D341Med (cell line): ENCODE results near the gene TP53.
"Not testable (repeated sequence)": the region's sequence is repeated elsewhere in the genome, so short reads cannot be mapped to it uniquely, and the experiment has no call there.

ENCODE experiments used
- DNase-seq: peaks from one replicate; pipeline ENCODE4 v3.0.0; 2012; ENCODE audit warnings: low spot score

TP53 gene

DNA sequence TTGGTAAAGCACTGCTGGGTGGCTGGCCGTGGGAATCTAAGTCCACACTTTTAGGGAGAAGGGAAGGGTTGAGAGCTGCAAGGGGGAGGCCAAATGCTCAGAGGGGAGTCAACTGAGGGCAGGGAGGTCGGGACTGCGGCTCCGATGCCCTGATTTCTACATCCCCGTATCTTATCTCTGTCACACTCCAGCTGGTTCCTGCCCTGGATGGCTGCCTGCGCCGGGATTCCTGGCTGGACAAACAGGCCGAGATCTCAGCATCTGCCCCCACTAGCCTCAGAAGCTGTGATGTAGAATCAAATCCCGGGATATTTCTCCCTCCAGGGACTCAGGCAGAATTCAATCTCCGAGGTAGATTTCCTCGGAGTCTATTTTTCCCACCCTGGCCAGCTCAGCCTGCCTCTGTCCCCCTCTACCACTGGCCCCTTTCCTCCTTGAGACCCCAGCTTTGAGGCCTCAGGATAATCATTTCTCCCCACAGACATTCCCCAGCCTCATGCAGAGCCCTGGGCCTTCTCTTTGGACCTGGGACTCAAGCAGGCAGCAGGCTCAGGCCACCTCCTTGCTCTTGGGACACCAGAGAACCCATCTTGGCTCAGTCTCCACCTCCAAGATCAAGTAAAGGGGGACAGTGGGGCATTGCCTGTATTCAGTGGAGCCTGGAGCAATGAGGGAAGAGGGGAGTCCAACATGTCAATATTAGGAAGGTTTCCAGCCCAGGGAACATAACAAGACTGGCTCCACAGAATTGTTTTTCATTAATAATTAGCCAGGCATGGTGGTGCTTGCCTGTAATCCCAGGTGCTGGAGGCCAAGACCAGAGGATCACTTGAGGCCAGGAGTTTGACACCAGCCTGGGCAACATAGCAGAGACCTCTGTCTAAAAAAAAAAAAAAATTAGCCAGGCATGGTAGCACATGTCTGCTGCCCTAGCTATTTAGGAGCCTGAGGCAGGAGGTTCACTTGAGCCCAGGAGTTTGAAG, 55.6 kb downstream of the TP53 start:
- no peak for DNase-seq

DNA sequence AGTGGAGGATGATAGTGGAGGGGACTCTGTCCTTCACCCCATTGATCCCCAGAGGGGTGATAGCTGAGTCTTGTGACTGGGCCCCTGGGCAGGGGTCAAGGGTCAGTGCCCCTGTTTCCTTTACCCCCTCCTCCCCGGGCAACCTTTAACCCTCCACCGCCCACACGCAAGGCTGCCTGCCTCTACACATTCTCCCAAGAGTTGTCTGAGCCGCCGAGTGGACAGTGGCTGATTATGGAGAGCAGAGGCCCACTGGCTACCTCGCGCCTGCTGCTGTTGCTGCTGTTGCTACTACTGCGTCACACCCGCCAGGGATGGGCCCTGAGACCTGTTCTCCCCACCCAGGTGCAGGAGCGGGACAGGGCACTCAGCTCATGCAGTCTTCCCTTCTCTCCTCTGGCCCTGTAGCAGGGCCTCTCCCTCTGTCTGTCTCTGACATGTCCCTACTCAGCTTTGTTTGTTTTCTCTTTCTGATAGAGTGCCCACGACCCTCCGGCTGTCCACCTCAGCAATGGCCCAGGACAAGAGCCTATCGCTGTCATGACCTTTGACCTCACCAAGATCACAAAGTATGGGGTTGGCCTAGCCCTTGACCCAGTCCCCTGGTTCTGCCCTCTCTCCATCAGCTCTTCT, 57.2 kb downstream of the TP53 start, which contains the start of gene SHBG:
Gene SHBG, plus strand, starts transcription at position 197 of the 633 bp plus-strand sequence. Its CDS starts 38 bp downstream, at position 235.
- no peak for DNase-seq

DNA sequence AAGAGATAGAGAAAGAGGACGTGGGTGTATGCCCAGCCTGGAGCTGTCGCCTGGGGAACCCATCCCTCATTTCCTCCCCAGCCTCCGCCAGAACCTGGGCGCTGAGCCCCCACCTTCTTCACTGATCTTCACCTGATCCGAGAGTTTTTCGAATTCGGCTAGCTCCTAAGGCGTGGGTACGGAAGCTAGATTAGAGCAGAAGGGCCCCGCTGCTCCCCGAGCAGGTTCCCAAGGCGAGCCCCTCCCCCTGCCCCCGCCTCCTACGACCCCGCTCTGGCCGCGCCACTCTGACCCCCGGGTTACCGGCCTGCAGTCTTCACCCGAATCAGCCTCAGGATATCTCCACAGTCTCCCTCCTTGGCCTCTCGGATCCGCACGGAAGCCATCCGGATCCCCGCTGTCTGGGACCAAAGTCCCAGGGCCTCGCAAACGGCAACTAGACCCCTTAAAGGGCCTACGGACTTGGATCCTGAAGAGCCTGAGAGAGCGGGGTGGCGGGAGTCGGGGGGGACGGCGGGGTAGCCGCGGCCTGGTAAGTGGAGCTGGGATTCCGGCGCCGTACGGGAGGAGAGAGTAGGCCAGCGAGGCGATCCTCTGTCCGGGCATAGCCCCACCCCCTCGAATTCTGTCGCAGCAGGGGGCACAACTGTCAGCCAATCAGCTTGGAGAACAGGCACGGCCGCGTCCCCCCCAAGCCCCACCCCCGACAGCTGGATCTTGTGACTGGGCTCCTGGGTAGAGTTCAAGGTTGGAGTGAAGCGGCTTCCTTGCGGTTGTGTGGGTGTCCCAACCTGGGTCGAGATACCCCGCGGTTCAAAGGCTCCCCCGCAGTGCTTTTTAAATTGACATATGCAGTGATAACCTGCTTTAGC, 59.8 kb downstream of the TP53 start, which contains the start of gene SAT2:
Gene SAT2, minus strand, starts transcription at position 572 of the 872 bp plus-strand sequence. Its CDS starts 186 bp downstream, at position 386.
- DNase-seq = peak; percentile 93

DNA sequence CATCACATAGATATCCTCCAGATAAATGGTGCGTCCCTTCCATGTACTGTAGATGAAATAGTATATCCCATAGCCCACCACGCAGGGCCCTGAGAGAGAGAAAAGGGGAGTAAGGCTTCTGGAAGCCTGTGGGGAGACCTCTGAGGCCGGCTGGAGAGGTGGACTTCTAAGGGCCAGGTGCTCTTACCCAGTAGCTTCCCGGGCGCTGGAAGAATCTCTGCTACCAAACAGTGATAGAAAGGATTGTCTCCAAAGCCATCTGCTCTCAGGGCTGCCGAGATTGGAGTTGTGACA, 60.4 kb downstream of the TP53 start:
- DNase-seq = peak; percentile 41

DNA sequence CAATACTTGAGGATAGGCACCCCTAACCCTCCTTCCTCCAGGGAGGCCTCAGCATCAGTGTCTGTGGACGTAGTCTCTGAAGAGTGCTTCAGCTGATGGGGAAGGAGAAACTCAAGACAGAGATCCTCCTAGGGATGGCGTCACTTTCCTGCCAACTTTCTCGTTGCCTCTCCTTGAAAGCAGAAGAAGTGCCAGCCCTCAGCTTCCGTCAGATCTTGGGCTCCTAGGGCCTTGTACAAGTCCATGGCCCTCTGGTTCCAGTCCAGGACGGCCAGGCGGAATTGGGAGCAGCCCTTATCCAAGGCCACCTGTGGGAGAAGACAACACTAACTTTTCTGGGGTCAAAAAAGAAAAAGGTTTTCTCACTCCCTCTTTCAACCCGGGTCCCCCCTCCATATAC, 61.0 kb downstream of the TP53 start:
- no peak for DNase-seq

DNA sequence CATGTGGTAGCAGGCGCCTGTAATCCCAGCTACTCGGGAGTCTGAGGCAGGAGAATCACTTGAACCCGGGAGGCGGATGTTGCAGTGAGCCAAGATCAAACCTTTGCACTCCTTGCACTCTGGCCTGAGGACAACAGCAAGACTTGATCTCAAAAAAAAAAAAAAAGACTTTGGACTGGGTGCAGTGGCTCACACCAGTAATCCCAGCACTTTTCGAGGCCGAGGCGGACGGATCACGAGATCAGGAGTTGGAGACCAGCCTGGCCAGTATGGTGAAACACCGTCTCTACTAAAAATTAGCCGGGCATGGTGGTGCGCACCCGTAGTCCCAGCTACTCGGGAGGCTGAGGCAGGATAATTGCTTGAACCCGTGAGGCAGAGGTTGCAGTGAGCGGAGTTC, 61.5 kb downstream of the TP53 start:
- not testable (repeated sequence) for DNase-seq

DNA sequence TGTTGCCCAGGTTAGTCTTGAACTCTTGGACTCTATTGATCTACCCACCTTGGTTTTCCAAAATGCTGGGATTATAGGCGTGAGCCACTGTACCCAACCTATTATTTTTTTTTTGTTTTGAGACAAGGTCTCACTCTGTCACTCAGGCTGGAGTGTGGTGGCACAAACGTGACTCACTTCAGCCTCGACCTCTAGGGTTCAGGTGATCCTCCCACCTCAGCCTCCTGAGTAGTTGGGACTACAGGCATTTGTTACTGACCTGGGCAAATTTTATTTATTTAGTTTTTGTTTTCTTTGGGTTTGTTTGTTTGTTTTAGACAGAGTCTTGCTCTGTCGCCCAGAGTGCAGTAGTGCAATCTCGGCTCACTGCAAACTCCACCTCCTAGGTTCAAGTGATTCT, 63.6 kb downstream of the TP53 start:
- DNase-seq = no peak

DNA sequence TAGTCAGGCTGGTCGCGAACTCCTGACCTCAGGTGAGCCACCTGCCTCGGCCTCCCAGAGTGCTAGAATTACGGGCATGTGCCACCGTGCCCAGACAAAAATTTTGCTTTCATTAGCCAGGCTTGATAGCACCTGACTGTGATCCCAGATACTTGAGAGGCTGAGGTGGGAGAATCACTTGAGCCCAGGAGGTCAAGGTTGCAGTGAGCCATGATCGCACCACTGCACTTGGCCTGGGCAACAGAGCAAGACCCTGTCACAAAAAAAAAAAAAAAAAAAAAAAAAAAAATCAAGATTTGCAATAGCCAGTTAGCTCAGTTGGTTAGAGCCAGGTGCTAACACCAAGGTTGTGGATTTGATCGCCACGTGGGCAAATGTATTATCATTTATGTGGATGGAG, 66.5 kb downstream of the TP53 start:
- DNase-seq = no peak

DNA sequence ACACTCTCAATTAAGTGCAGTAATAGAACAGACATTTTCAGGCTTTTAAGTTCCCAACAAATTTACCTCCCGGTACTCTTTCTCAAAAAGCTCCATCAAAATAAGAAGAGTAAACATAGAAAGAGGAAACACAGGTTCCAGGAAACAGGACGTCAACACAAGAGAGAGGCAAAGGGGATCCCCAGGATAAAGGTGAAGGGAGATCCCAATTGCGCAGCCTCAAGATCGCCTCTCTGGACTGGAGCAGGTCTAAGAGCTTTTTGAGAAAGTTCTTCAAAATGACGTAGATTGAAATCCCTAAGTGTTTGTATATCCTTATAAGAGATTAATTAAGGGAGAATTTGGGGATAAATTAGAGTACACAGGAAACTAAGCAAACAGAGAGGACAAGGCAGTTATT, 68.7 kb downstream of the TP53 start:
- DNase-seq = no peak
